SK-N-SH (cell line): ENCODE data around the gene PHKB. TPM values are rescaled to one million over a fixed set of nuclear protein-coding genes. Genes with fewer than 3 reads are reported as not detected.

Experiments used
- CTCF ChIA-PET: fragments of 300-600, 350-600 bp; formaldehyde crosslinking; extraction: SDS; loops from one replicate; lab custom pipeline; 2021; lab: Yijun Ruan, JAX
- POLR2A ChIA-PET: fragments of 350-600 bp; sonication (Branson Sonifier 250); formaldehyde crosslinking; extraction: SDS; loops from one replicate; lab custom pipeline; 2020; ENCODE audit warnings: antibody characterized with exemption, inconsistent platforms; lab: Yijun Ruan, JAX
- DNase-seq: peaks from one replicate; pipeline ENCODE4 v3.0.0; 2012
- H2AFZ ChIP-seq: fragments of 200-600 bp; sonication (generic); 2 replicates; pipeline ENCODE4 v1.8.1; 2016; ENCODE audit warnings: antibody characterized with exemption, mild to moderate bottlenecking, low read depth
- H3F3A ChIP-seq: fragments of 200-600 bp; sonication (generic); replicated peaks from 2 replicates; pipeline ENCODE3; 2016; ENCODE audit warnings: antibody characterized with exemption, mild to moderate bottlenecking; ENCODE audit not compliant: insufficient read depth
- H3K27ac ChIP-seq, 2 experiments: fragments of 200-500 bp in 1 of 2; fragments of 200-600 bp in 1 of 2; sonication (Bioruptor generic) in 1 of 2; sonication (generic), shearing (Covaris generic) in 1 of 2; 2 replicates each; pipeline versions ENCODE4 v1.5.1 to v1.6.1; 2014 to 2016; ENCODE audit warnings: low read depth in 2 of 2, inconsistent platforms in 1 of 2, low read length in 1 of 2, mild to moderate bottlenecking in 1 of 2, mixed read lengths in 1 of 2
- H3K27me3 ChIP-seq: fragments of 200-600 bp; sonication (generic), shearing (Covaris generic); 2 replicates; pipeline ENCODE4 v1.6.1; 2016; ENCODE audit warnings: mixed run types; ENCODE audit not compliant: insufficient read depth
- H3K36me3 ChIP-seq, 2 experiments: fragments of 200-500 bp in 1 of 2; fragments of 200-600 bp in 1 of 2; sonication (Bioruptor generic) in 1 of 2; sonication (generic) in 1 of 2; replicated peaks in 1 of 2; 2 replicates each; pipeline versions ENCODE3 to v1.5.1; 2014 to 2016; ENCODE audit warnings: low read length in 1 of 2, mild to moderate bottlenecking in 1 of 2; ENCODE audit not compliant: insufficient read depth in 2 of 2, control insufficient read depth in 1 of 2
- H3K4me1 ChIP-seq, 2 experiments: fragments of 200-500 bp in 1 of 2; fragments of 200-600 bp in 1 of 2; sonication (Bioruptor generic) in 1 of 2; sonication (generic), shearing (Covaris generic) in 1 of 2; 2 replicates each; pipeline versions ENCODE4 v1.5.1 to v1.6.1; 2014 to 2016; ENCODE audit warnings: low read depth in 1 of 2, low read length in 1 of 2, mixed run types in 1 of 2; ENCODE audit not compliant: insufficient read depth in 2 of 2, control insufficient read depth in 1 of 2
- H3K4me2 ChIP-seq: fragments of 200-600 bp; sonication (generic), shearing (Covaris generic); 2 replicates; pipeline ENCODE4 v1.6.1; 2017; ENCODE audit warnings: mixed run types
- H3K4me3 ChIP-seq, 2 experiments: fragments of 200-500 bp in 1 of 2; fragments of 200-600 bp in 1 of 2; sonication (Bioruptor generic) in 1 of 2; sonication (generic), shearing (Covaris generic) in 1 of 2; 2 replicates each; pipeline versions ENCODE4 v1.5.1 to v1.8.1; 2014 to 2016; ENCODE audit warnings: low read depth in 2 of 2, inconsistent platforms in 1 of 2, low read length in 1 of 2, mild to moderate bottlenecking in 1 of 2, mixed read lengths in 1 of 2, moderate library complexity in 1 of 2
- H3K79me2 ChIP-seq: fragments of 200-600 bp; sonication (generic); 2 replicates; pipeline ENCODE4 v1.8.1; 2017; ENCODE audit warnings: mild to moderate bottlenecking; ENCODE audit not compliant: insufficient read depth
- H3K9ac ChIP-seq: fragments of 200-600 bp; sonication (generic); 2 replicates; pipeline ENCODE4 v1.6.1; 2017; ENCODE audit warnings: mixed run types
- H3K9me2 ChIP-seq: fragments of 200-600 bp; sonication (generic); 2 replicates; pipeline ENCODE4 v1.6.1; 2017; ENCODE audit warnings: mixed run types
- H3K9me3 ChIP-seq: fragments of 200-600 bp; sonication (generic); 2 replicates; pipeline ENCODE4 v1.6.1; 2017; ENCODE audit warnings: mixed run types, mild to moderate bottlenecking, moderate library complexity
- H4K20me1 ChIP-seq: fragments of 200-600 bp; sonication (generic); 2 replicates; pipeline ENCODE4 v1.6.1; 2017; ENCODE audit warnings: mild to moderate bottlenecking, mixed run types; ENCODE audit not compliant: insufficient read depth
- CHD2 ChIP-seq: fragments of 150-350 bp; IDR thresholded peaks from 2 replicates; pipeline ENCODE4 v1.6.1; 2018; ENCODE audit warnings: low read length; ENCODE audit not compliant: partially characterized antibody
- ELF1 ChIP-seq: IDR thresholded peaks from 2 replicates; pipeline ENCODE4 v1.4.0; 2012
- EP300 ChIP-seq, 2 experiments: IDR thresholded peaks; 2 replicates each; pipeline versions ENCODE4 v1.4.0 to v1.6.1; 2012; ENCODE audit warnings: borderline replicate concordance in 1 of 2, low read depth in 1 of 2, low read length in 1 of 2
- FOSL2 ChIP-seq: IDR thresholded peaks from 2 replicates; pipeline ENCODE4 v1.4.0; 2012; ENCODE audit warnings: low read depth, mild to moderate bottlenecking, moderate library complexity, borderline replicate concordance
- FOXJ3 ChIP-seq: sonication (generic); formaldehyde crosslinking; IDR thresholded peaks from 2 replicates; pipeline ENCODE4 v1.5.1; 2020; ENCODE audit warnings: mild to moderate bottlenecking, missing genetic modification reagents
- GABPA ChIP-seq: IDR thresholded peaks from 2 replicates; pipeline ENCODE4 v1.4.0; 2012; ENCODE audit warnings: low read depth, mild to moderate bottlenecking
- JUND ChIP-seq: IDR thresholded peaks from 2 replicates; pipeline ENCODE4 v1.4.0; 2012
- NFIC ChIP-seq: IDR thresholded peaks from 2 replicates; pipeline ENCODE4 v1.4.0; 2012; ENCODE audit warnings: borderline replicate concordance
- NRF1 ChIP-seq: IDR thresholded peaks from 2 replicates; pipeline ENCODE4 v1.6.1; 2012; ENCODE audit warnings: low read depth, mild to moderate bottlenecking, low read length
- RAD21 ChIP-seq: IDR thresholded peaks from 2 replicates; pipeline ENCODE4 v1.6.1; 2012; ENCODE audit warnings: mild to moderate bottlenecking, low read length
- SIN3A ChIP-seq: IDR thresholded peaks from 2 replicates; pipeline ENCODE4 v1.6.1; 2012; ENCODE audit warnings: low read depth, mild to moderate bottlenecking, low read length, moderate library complexity, borderline replicate concordance
- SMC3 ChIP-seq: IDR thresholded peaks from 2 replicates; pipeline ENCODE4 v1.6.1; 2012; ENCODE audit warnings: low read depth, low read length, improper control_type of control experiment
- TAF1 ChIP-seq: IDR thresholded peaks from 2 replicates; pipeline ENCODE4 v1.6.1; 2012; ENCODE audit warnings: low read depth, mild to moderate bottlenecking, low read length, moderate library complexity, borderline replicate concordance
- TEAD4 ChIP-seq: IDR thresholded peaks from 2 replicates; pipeline ENCODE4 v1.4.0; 2012; ENCODE audit warnings: mild to moderate bottlenecking, borderline replicate concordance; ENCODE audit not compliant: insufficient read depth
- YY1 ChIP-seq: IDR thresholded peaks from 2 replicates; pipeline ENCODE4 v1.4.0; 2012; ENCODE audit warnings: low read depth, mild to moderate bottlenecking
- WGBS: methylation state at CpG from one replicate; pipeline ENCODE4 v1.1.6; 2017; ENCODE audit warnings: low lambda C conversion rate; 5-methylcytosine and 5-hydroxymethylcytosine counted together
- polyA plus RNA-seq, 3 experiments: library from polyadenylated mRNA; depleted of rRNA; stranded (reverse); fragments of >200 nt; gene quantifications; 2 replicates each; pipeline ENCODE4 v1.2.3, GENCODE V29; 2012
- TF ChIP-seq, protein P1 (sequence below): IDR thresholded peaks from 2 replicates; pipeline ENCODE4 v1.4.0; 2012; ENCODE audit warnings: low read depth
- TF ChIP-seq, protein P2 (sequence below): IDR thresholded peaks from 2 replicates; pipeline ENCODE4; 2012
- TF ChIP-seq, protein P3 (sequence below): IDR thresholded peaks from 2 replicates; pipeline ENCODE4 v1.6.1; 2012; ENCODE audit warnings: mild to moderate bottlenecking, low read depth, low read length, moderate library complexity

The PHKB gene
- polyA plus RNA-seq, 1 of the 3 experiments (the other 2 are of a cell fraction), result 20.8 TPM

DNA sequence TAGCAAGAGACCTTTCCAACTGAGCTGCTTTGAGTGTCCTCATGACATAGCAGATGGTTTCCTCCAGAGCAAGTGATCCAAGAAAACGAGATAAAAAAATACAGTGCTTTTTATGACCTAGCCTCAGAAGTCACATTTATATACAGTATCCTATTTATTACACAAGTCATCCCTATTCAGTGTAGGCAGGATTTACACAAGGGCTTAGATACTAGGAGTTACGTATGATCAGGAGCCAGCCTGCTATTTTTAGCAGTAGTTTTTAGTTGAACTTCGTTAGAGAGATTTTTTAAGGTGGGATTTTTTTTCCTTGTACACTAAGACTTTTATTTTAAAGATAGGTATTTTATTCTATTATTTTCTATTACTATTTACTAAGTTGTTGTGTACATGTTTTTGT is 58.4 kb downstream of the PHKB start:
- DNase-seq, result no peak
- H3K4me2 ChIP-seq, result no peak overlapping the region
- no peak overlapping the region for H3K4me3 ChIP-seq
- H3K9ac ChIP-seq, result no peak overlapping the region
- WGBS, result 95% methylated on average over 3 of the region's 3 CpGs
- no peaks in the 10 kb centered on the region for H4K20me1 ChIP-seq
- H3K79me2 ChIP-seq, result no peaks in the 10 kb centered on the region
- H3K9me2 ChIP-seq, result no peaks in the 10 kb centered on the region
- H2AFZ ChIP-seq, result no peak overlapping the region
- CTCF ChIA-PET, result interaction anchor here (0.7 to 1.5 kb wide), 2 partner anchors 13 to 376 kb away, joined by 3 to 5 read pairs; partner anchors contain the start of gene NETO2
- H3K27ac ChIP-seq, result no peak overlapping the region
- H3F3A ChIP-seq, result no peaks in the 10 kb centered on the region
- TF ChIP-seq FOXJ3 (CRISPR knock-in tag) (no peak), RAD21 (no peak), TAF1 (no peak), NFIC (no peak)
- TF ChIP-seq, protein P1, sequence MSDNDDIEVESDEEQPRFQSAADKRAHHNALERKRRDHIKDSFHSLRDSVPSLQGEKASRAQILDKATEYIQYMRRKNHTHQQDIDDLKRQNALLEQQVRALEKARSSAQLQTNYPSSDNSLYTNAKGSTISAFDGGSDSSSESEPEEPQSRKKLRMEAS, result no peak
- TF ChIP-seq, protein P2, sequence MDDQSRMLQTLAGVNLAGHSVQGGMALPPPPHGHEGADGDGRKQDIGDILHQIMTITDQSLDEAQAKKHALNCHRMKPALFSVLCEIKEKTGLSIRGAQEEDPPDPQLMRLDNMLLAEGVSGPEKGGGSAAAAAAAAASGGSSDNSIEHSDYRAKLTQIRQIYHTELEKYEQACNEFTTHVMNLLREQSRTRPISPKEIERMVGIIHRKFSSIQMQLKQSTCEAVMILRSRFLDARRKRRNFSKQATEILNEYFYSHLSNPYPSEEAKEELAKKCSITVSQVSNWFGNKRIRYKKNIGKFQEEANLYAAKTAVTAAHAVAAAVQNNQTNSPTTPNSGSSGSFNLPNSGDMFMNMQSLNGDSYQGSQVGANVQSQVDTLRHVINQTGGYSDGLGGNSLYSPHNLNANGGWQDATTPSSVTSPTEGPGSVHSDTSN, result no peak
- TF ChIP-seq, all 33 proteins: peak for 0
- peaks cover 19 to 34% of the 10 kb centered on the region in 2 experiments for H3K36me3 ChIP-seq
- no peaks in the 10 kb centered on the region; a peak in 1 of 4 replicates for H3K4me1 ChIP-seq
- H3K27me3 ChIP-seq, result no peaks in the 10 kb centered on the region
- POLR2A ChIA-PET, result no interaction called here
- H3K9me3 ChIP-seq, result no peaks in the 10 kb centered on the region

DNA sequence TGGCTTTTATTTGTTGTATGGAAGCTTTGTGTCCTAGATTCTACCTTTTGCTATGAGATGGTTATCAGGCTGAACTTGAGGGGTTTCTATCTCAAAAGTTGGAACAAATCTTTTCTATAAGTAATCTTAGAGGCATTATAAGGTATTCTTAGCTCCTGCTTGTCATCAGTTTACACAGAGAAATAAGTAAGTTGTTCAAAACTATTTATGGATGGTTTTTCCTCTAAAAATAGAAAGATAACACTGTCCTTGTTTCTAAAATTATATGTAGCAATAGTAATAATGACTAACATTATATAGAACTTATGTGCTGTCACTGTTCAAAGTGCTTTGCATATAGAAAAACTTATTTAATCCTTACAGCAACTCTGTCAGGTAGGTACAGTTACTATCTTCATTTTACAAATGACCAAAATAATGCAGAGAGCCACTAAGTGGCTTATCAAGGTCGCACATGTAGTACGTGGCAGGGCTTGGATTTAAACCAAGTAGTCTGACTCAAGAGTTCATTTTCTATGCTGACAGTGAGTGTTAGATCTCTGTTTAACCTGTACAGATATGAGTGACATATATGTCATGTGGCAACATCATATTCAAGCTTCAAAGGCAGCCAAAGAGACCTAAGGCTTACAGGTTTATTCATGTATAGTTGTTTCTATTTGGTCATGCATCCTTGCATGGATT is 59.0 kb downstream of the PHKB start:
- no peak overlapping the region for H3K9ac ChIP-seq
- H3K4me2 ChIP-seq, result no peak overlapping the region
- H3K4me1 ChIP-seq, result no peaks in the 10 kb centered on the region; a peak in 1 of 4 replicates
- H3K4me3 ChIP-seq, result no peak overlapping the region
- no peak for DNase-seq
- H3K36me3 ChIP-seq, result peaks cover 17 to 31% of the 10 kb centered on the region in 2 experiments
- no peaks in the 10 kb centered on the region for H3K9me3 ChIP-seq
- WGBS, result 66% methylated on average over 2 of the region's 2 CpGs
- ChIA-PET POLR2A (no interaction called here), CTCF (interaction anchor here (0.7 to 1.5 kb wide), 3 partner anchors 9 to 597 kb away, joined by 3 to 5 read pairs (median 4); partner anchors contain the start of gene NETO2)
- H3K27me3 ChIP-seq, result no peaks in the 10 kb centered on the region
- peaks cover 2% of the 10 kb centered on the region for H3F3A ChIP-seq
- H2AFZ ChIP-seq, result no peak overlapping the region
- H4K20me1 ChIP-seq, result no peaks in the 10 kb centered on the region
- no peaks in the 10 kb centered on the region for H3K9me2 ChIP-seq
- H3K27ac ChIP-seq, result no peak overlapping the region
- no peaks in the 10 kb centered on the region for H3K79me2 ChIP-seq
- no peak for TF ChIP-seq SIN3A
- TF ChIP-seq FOSL2, result no peak
- TF ChIP-seq, protein P1, result no peak
- no peak for TF ChIP-seq GABPA
- no peak for TF ChIP-seq TEAD4
- TF ChIP-seq ELF1, result no peak
- TF ChIP-seq JUND, result no peak
- no peak for TF ChIP-seq YY1
- TF ChIP-seq CHD2, result no peak
- no peak for TF ChIP-seq NRF1
- TF ChIP-seq, protein P3, sequence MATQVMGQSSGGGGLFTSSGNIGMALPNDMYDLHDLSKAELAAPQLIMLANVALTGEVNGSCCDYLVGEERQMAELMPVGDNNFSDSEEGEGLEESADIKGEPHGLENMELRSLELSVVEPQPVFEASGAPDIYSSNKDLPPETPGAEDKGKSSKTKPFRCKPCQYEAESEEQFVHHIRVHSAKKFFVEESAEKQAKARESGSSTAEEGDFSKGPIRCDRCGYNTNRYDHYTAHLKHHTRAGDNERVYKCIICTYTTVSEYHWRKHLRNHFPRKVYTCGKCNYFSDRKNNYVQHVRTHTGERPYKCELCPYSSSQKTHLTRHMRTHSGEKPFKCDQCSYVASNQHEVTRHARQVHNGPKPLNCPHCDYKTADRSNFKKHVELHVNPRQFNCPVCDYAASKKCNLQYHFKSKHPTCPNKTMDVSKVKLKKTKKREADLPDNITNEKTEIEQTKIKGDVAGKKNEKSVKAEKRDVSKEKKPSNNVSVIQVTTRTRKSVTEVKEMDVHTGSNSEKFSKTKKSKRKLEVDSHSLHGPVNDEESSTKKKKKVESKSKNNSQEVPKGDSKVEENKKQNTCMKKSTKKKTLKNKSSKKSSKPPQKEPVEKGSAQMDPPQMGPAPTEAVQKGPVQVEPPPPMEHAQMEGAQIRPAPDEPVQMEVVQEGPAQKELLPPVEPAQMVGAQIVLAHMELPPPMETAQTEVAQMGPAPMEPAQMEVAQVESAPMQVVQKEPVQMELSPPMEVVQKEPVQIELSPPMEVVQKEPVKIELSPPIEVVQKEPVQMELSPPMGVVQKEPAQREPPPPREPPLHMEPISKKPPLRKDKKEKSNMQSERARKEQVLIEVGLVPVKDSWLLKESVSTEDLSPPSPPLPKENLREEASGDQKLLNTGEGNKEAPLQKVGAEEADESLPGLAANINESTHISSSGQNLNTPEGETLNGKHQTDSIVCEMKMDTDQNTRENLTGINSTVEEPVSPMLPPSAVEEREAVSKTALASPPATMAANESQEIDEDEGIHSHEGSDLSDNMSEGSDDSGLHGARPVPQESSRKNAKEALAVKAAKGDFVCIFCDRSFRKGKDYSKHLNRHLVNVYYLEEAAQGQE, result no peak
- no peak for TF ChIP-seq TAF1
- TF ChIP-seq EP300 (IDR thresholded peaks at IDR 0.05; ENCODE audit: borderline replicate concordance in 1 of 2, low read depth in 1 of 2, low read length in 1 of 2), result no peak
- TF ChIP-seq SMC3, result no peak
